ENCODE measurements around the gene C6orf132.

DNA sequence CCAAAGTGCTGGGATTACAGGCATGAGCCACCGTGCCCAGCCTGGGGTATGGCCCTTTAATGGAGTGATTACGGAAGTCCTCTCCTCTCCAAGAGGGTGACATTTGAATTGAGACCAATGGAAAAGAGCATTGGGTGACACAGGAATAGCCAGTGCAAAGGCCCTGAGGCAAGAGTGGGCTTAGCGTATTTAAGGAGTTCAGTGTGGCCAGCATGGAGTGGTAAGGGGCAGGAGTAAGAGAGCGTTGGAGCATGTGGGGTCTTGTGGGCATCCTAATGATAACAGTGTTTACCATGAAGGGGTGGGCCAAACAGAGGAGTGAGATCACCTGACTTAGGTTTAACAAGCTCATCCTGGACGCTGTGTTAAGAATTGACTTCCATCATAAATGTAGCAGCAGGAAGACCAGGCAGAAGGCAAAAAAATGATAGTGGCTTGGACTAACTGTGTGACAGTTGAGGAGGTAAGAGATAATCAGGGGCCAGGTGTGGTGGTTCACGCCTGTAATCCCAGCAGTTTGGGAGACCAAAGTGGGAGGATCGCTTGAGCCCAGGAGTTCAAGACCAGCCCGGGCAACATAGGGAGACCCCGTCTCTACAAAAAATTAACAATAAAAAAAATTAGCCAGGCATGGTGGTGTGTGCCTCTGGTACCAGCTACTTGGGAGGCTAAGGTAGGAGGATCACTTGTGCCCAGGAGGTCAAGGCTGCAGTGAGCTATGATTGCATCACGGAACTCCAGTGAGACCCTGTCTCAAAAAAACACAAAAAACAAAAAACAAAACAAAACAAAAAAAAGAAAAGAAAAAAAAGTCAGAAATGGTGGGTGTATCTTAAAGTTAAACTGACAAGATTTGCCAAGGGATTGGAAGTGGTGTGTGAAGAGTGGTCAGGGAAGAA lies 51.4 kb downstream of the C6orf132 start:
- TF ChIP-seq EZH2 (IDR thresholded peaks at IDR 0.05; ENCODE audit: borderline replicate concordance, low read length), result no peak
- TF ChIP-seq, protein P1, sequence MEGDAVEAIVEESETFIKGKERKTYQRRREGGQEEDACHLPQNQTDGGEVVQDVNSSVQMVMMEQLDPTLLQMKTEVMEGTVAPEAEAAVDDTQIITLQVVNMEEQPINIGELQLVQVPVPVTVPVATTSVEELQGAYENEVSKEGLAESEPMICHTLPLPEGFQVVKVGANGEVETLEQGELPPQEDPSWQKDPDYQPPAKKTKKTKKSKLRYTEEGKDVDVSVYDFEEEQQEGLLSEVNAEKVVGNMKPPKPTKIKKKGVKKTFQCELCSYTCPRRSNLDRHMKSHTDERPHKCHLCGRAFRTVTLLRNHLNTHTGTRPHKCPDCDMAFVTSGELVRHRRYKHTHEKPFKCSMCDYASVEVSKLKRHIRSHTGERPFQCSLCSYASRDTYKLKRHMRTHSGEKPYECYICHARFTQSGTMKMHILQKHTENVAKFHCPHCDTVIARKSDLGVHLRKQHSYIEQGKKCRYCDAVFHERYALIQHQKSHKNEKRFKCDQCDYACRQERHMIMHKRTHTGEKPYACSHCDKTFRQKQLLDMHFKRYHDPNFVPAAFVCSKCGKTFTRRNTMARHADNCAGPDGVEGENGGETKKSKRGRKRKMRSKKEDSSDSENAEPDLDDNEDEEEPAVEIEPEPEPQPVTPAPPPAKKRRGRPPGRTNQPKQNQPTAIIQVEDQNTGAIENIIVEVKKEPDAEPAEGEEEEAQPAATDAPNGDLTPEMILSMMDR (IDR thresholded peaks at IDR 0.05; ENCODE audit: low read length), result no peak

All from OCI-LY1 (cell line).